Upper lobe of right lung (tissue), 1 donor: ENCODE data around the gene TIA1. TPM values are rescaled to one million over a fixed set of nuclear protein-coding genes. Genes with fewer than 3 reads are reported as not detected.

ENCODE experiments used
- ATAC-seq: fragments of 200-7000 bp; cut with Tn5 transposase; one replicate; pipeline ENCODE4 v1.9.1; 2020; ENCODE audit warnings: mild to moderate bottlenecking, moderate library complexity
- DNase-seq: peaks from one replicate; pipeline ENCODE4 v3.0.0-alpha.2; 2020
- H3K27ac ChIP-seq: fragments of 200-600 bp; one replicate; pipeline ENCODE4 v1.8.0; 2022
- H3K27me3 ChIP-seq: fragments of 200-600 bp; one replicate; pipeline ENCODE4 v1.8.0; 2022; ENCODE audit warnings: mild to moderate bottlenecking
- H3K36me3 ChIP-seq: fragments of 200-600 bp; one replicate; pipeline ENCODE4 v1.8.0; 2022
- H3K4me1 ChIP-seq: fragments of 200-600 bp; one replicate; pipeline ENCODE4 v1.8.0; 2022
- H3K4me3 ChIP-seq: fragments of 200-600 bp; one replicate; pipeline ENCODE4 v1.8.0; 2022; ENCODE audit warnings: mild to moderate bottlenecking
- H3K9me3 ChIP-seq: fragments of 200-600 bp; one replicate; pipeline ENCODE4 v1.8.0; 2022
- CTCF ChIP-seq: fragments of 200-600 bp; IDR thresholded peaks from one replicate; pipeline ENCODE4 v1.8.0; 2022; ENCODE audit warnings: antibody characterized with exemption
- intact Hi-C: fragments of 100-400 bp; cut with DNase I; formaldehyde crosslinking; loops from one replicate; pipeline ENCODE4 v1.11.0; 2022
- total RNA-seq: library from RNA; stranded (reverse); fragmentation: NEBNext Ultra II Directional; extraction: Animal tissue kit (Norgen Biotek cat#: 25700); gene quantifications from one replicate; pipeline ENCODE4 v1.2.1, GENCODE V29; 2021
- donor health status: DM: no; HTN: yes; CAD: no; lungs with severe emphysema.

TIA1 gene
- total RNA-seq, 1 donor from 2014 or later, result 110 TPM

DNA sequence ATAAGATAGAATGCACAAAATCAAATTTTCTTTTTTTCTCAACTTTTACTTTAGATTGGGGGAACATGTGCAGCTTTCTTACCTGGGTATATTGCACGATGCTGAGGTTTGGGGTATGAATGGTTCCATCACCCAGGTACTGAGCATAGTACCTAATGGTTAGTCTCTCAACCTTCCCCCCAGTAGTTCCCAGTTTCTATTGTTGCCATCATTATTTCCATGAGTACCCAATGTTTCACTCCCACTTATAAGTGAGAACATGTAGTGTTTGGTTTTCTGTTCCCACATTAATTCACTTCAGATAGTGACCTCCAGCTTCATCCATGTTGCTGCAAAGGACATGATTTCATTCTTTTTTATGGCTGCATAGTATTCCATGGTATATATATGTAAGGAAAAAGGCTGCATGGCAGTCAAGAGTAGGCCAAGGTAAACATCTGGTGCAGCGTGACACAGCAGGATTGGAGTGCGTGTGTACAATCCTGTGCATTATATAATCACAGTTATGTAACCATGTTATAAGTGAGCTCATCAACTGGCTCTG lies 47.1 kb downstream of the TIA1 start:
- TF ChIP-seq CTCF, result no peak
- Histone ChIP-seq H3K27me3 (no peaks in the 10 kb centered on the region), H3K4me1 (no peaks in the 10 kb centered on the region), H3K9me3 (no peaks in the 10 kb centered on the region), H3K27ac (no peak overlapping the region), H3K36me3 (no peaks in the 10 kb centered on the region), H3K4me3 (no peak overlapping the region)
- ATAC-seq, result no peak
- intact Hi-C loops, result no loop called here
- DNase-seq, result no peak

- no peak overlapping the region for H3K27ac ChIP-seq
- H3K36me3 ChIP-seq, result no peaks in the 10 kb centered on the region
- no peak for DNase-seq
- H3K9me3 ChIP-seq, result no peaks in the 10 kb centered on the region
- H3K4me3 ChIP-seq, result no peak overlapping the region
- no peak for ATAC-seq
- no peaks in the 10 kb centered on the region for H3K4me1 ChIP-seq
- intact Hi-C loops, result no loop called here
- H3K27me3 ChIP-seq, result no peaks in the 10 kb centered on the region
- no peak for TF ChIP-seq CTCF
Observed at GRCh38 chr2:70199320-70199864, 49.0 kb downstream of the TIA1 start.

DNA sequence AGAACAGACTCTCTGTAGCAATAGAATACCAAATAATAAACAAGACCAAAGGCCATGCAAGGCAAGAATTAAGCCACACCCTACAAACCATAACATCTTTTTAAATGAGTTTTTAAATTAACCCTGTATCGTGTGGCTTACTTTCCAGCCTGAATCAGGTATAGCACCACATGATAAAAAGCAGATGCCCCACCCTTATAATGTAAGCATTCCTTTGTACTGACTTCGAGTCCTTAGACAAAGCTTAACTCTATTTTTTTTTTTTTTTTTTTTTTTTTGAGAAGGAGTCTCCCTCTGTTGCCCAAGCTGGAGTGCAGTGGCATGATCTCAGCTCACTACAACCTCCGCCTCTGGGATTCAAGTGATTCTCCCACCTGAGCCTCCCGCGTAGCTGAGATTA lies 55.9 kb downstream of the TIA1 start:
- intact Hi-C loops, result no loop called here

GRCh38 chr2:70191244-70191735 lies 57.1 kb downstream of the TIA1 start:
- Histone ChIP-seq H3K4me3 (peak overlapping the region; percentile 94), H3K36me3 (no peaks in the 10 kb centered on the region), H3K27me3 (no peaks in the 10 kb centered on the region), H3K9me3 (no peaks in the 10 kb centered on the region), H3K27ac (peak overlapping the region; percentile 96), H3K4me1 (no peaks in the 10 kb centered on the region)
- ATAC-seq (no peak), DNase-seq (no peak)
- intact Hi-C loops, result no loop called here
- TF ChIP-seq CTCF, result no peak

More for the DNA sequence above, 55.9 kb downstream of the TIA1 start:
- no peak overlapping the region for H3K4me3 ChIP-seq
- DNase-seq (no peak), ATAC-seq (no peak)
- H3K27me3 ChIP-seq, result no peaks in the 10 kb centered on the region
- H3K4me1 ChIP-seq, result no peaks in the 10 kb centered on the region
- H3K36me3 ChIP-seq, result no peaks in the 10 kb centered on the region
- no peaks in the 10 kb centered on the region for H3K9me3 ChIP-seq
- no peak for TF ChIP-seq CTCF
- no peak overlapping the region for H3K27ac ChIP-seq

DNA sequence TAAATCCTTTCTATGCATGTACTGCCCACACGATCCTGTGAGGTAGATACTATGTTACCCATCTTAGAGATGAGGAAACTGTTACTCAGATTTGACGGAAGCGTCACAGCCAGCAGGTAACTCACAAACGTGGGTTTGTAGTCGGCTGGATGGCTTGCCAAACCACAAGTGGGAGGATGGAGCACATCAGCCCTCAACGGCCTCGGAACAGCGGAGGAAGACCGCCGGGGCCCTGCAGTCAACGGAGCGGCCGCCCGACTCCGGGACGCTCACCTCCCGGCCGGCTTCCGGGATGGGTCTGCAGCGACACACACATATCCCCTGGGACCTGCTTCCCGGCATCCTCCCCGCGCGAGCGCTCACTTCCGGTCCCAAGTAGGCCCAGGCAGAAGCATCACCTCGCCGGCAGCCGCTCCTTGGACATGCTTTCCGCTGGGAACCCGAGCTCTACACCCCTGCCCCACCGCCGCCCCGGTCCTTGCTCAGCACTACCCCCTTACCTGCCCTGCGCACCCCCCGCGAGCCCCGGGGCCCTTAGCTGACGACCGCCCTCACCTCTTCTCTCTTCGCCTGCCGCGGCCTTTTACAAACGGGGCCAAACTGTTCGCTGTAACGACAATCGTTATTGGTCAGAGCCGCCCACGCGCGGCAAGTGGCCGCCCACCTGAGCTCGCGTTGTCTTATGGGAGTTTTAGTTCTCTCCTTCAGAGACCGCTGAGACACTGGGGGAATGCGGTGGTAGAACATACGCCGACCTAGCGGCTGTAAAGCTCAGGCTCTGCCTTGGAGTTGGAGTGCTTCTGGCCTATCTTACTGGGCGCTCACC lies 57.8 kb downstream of the TIA1 start, which contains the start of gene C2orf42:
TSS of gene C2orf42 (minus strand) at position 602 of the 826 bp plus-strand sequence. CDS start 9,034 bp downstream, outside the sequence.
- no peaks in the 10 kb centered on the region for H3K4me1 ChIP-seq
- H3K27ac ChIP-seq, result peak within 1 kb of the TSS; percentile 96
- intact Hi-C loops, result no loop called here
- DNase-seq, result peak; percentile 97
- ATAC-seq, result peak; percentile 99
- peak within 1 kb of the TSS; percentile 94 for H3K4me3 ChIP-seq
- H3K27me3 ChIP-seq, result no peaks in the 10 kb centered on the region
- no peaks in the 10 kb centered on the region for H3K9me3 ChIP-seq
- H3K36me3 ChIP-seq, result no peaks in the 10 kb centered on the region
- peak; percentile 19 for TF ChIP-seq CTCF
